DOHH2 (cell line): ENCODE results near the gene IRF7.
A peak's percentile ranks its signal among the peaks of the same experiment; 100 is the strongest.

ENCODE experiments used
- H3F3A ChIP-seq: fragments of 200-600 bp; sonication (generic), shearing (Covaris generic); 2 replicates; pipeline ENCODE4 v1.6.0; 2016; ENCODE audit warnings: antibody characterized with exemption, mild to moderate bottlenecking; ENCODE audit not compliant: control insufficient read depth, insufficient read depth
- H3K27ac ChIP-seq: fragments of 200-600 bp; sonication (generic); 2 replicates; pipeline ENCODE4 v1.5.1; 2014; ENCODE audit warnings: low read depth, mild to moderate bottlenecking, low read length, moderate library complexity
- H3K27me3 ChIP-seq: fragments of 200-600 bp; sonication (generic); 2 replicates; pipeline ENCODE4 v1.6.1; 2014; ENCODE audit warnings: mild to moderate bottlenecking, low read length, mixed read lengths; ENCODE audit not compliant: control insufficient read depth
- H3K36me3 ChIP-seq: fragments of 200-600 bp; sonication (generic); 2 replicates; pipeline ENCODE4 v1.6.1; 2014; ENCODE audit warnings: mild to moderate bottlenecking, low read length, moderate library complexity, mixed read lengths; ENCODE audit not compliant: control insufficient read depth
- H3K4me1 ChIP-seq: fragments of 200-600 bp; sonication (generic); 2 replicates; pipeline ENCODE4 v1.6.1; 2014; ENCODE audit warnings: mild to moderate bottlenecking, low read length, mixed read lengths; ENCODE audit not compliant: control insufficient read depth
- H3K4me2 ChIP-seq: fragments of 200-600 bp; sonication (generic); 2 replicates; pipeline ENCODE4 v1.6.0; 2014; ENCODE audit warnings: mild to moderate bottlenecking, low read length, moderate library complexity
- H3K4me3 ChIP-seq: fragments of 200-600 bp; sonication (generic); 2 replicates; pipeline ENCODE4 v1.5.1; 2014; ENCODE audit warnings: mild to moderate bottlenecking, low read length, mixed read lengths
- H3K79me2 ChIP-seq: fragments of 200-600 bp; sonication (generic); 2 replicates; pipeline ENCODE4 v1.6.1; 2014; ENCODE audit warnings: mild to moderate bottlenecking, low read length, mixed read lengths; ENCODE audit not compliant: control insufficient read depth
- H3K9me2 ChIP-seq: fragments of 200-600 bp; sonication (generic); replicated peaks from 2 replicates; pipeline ENCODE4 v1.6.1; 2014; ENCODE audit warnings: mild to moderate bottlenecking, low read length, mixed read lengths; ENCODE audit not compliant: control insufficient read depth
- H3K9me3 ChIP-seq: fragments of 200-600 bp; sonication (generic); 2 replicates; pipeline ENCODE4 v1.6.1; 2014; ENCODE audit warnings: antibody characterized with exemption, low read length, mixed read lengths; ENCODE audit not compliant: control insufficient read depth, insufficient read depth
- H4K20me1 ChIP-seq: fragments of 200-600 bp; sonication (generic); 2 replicates; pipeline ENCODE4 v1.6.0; 2014; ENCODE audit warnings: low read depth, mild to moderate bottlenecking, antibody characterized with exemption, low read length, moderate library complexity; ENCODE audit not compliant: control insufficient read depth, insufficient read depth
- CTCF ChIP-seq: fragments of 200-600 bp; sonication (generic); IDR thresholded peaks from one replicate; pipeline ENCODE4 v1.5.1; 2014; ENCODE audit warnings: antibody characterized with exemption, mild to moderate bottlenecking, low read depth, low read length; ENCODE audit not compliant: poor library complexity, severe bottlenecking
- EZH2phosphoT487 ChIP-seq: fragments of 200-600 bp; sonication (generic); IDR thresholded peaks from 2 replicates; pipeline ENCODE4 v1.6.1; 2017; ENCODE audit warnings: borderline replicate concordance, mild to moderate bottlenecking, antibody characterized with exemption, low read length, moderate library complexity, mixed read lengths

IRF7 gene

GRCh38 chr11:635945-636510 lies 20.3 kb upstream of the IRF7 start:
- Histone ChIP-seq H3F3A (no peaks in the 10 kb centered on the region), H3K9me2 (no peaks in the 10 kb centered on the region), H3K27ac (no peak overlapping the region), H3K4me1 (no peaks in the 10 kb centered on the region), H3K36me3 (no peaks in the 10 kb centered on the region), H3K4me3 (no peak overlapping the region), H3K4me2 (no peak overlapping the region), H4K20me1 (no peaks in the 10 kb centered on the region), H3K27me3 (no peaks in the 10 kb centered on the region), H3K79me2 (no peaks in the 10 kb centered on the region), H3K9me3 (no peaks in the 10 kb centered on the region)
- TF ChIP-seq CTCF (no peak), EZH2phosphoT487 (no peak)

DNA sequence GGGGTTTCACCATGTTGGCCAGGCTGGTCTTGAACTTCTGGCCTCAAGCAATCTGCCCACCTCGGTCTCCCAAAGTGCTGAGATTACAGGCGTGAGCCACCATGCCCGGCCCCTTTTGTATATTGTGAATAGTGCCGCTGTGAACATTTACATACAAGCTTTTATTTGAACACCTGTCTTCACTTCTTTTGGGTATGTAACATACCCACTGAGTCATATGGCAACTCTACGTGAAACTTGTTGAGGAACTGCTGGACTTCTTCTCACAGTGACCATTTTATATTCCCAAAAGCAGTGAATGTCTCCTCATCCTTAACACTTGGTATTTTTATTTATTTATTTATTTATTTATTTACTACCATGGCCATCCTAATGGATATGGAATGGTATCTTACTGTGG lies 15.1 kb upstream of the IRF7 start:
- Histone ChIP-seq H3K4me2 (no peak overlapping the region), H3K27ac (no peak overlapping the region), H3K9me3 (no peaks in the 10 kb centered on the region), H3K4me1 (peaks cover 13% of the 10 kb centered on the region), H3F3A (no peaks in the 10 kb centered on the region), H3K4me3 (no peak overlapping the region), H3K36me3 (no peaks in the 10 kb centered on the region), H4K20me1 (no peaks in the 10 kb centered on the region), H3K27me3 (no peaks in the 10 kb centered on the region), H3K79me2 (no peaks in the 10 kb centered on the region), H3K9me2 (no peaks in the 10 kb centered on the region)
- TF ChIP-seq CTCF (no peak), EZH2phosphoT487 (no peak)

DNA sequence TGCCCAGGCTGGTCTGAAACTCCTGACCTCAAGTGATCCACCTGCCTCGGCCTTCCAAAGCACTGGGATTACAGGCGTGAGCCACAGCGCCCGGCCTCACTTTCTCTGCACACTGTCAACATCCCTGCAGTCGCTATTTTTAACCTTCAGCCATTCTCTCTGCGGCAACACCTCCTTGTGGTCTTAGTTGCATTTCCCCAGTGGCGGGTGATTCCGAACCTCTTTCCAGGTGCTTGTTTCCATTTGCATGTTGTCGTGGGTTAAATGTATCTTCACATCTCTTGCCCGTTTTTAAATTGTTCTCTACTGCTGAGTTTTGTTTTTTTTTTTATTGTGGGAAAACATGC lies 13.5 kb upstream of the IRF7 start:
- TF ChIP-seq EZH2phosphoT487 (no peak), CTCF (no peak)
- H3K9me3 ChIP-seq = no peaks in the 10 kb centered on the region
- peaks cover 13% of the 10 kb centered on the region for H3K4me1 ChIP-seq
- H3K4me3 ChIP-seq = no peak overlapping the region
- peak overlapping the region; percentile 29 for H3K4me2 ChIP-seq
- H3K9me2 ChIP-seq = no peaks in the 10 kb centered on the region
- no peak overlapping the region for H3K27ac ChIP-seq
- H3K79me2 ChIP-seq = no peaks in the 10 kb centered on the region
- H4K20me1 ChIP-seq = no peaks in the 10 kb centered on the region
- H3F3A ChIP-seq = no peaks in the 10 kb centered on the region
- H3K36me3 ChIP-seq = no peaks in the 10 kb centered on the region
- H3K27me3 ChIP-seq = no peaks in the 10 kb centered on the region

- Histone ChIP-seq H3K27me3 (no peaks in the 10 kb centered on the region), H3F3A (no peaks in the 10 kb centered on the region), H3K4me2 (no peak overlapping the region), H3K4me1 (peaks cover 13% of the 10 kb centered on the region), H3K4me3 (no peak overlapping the region), H3K27ac (no peak overlapping the region), H3K36me3 (no peaks in the 10 kb centered on the region), H3K79me2 (no peaks in the 10 kb centered on the region), H3K9me2 (no peaks in the 10 kb centered on the region), H4K20me1 (no peaks in the 10 kb centered on the region), H3K9me3 (no peaks in the 10 kb centered on the region)
- TF ChIP-seq CTCF (no peak), EZH2phosphoT487 (no peak)
These were observed 12.3 kb upstream of the IRF7 start for GRCh38 chr11:628056-628455.
